ENCODE data around the gene NUFIP1. TPM values are rescaled to one million over a fixed set of nuclear protein-coding genes. Genes with fewer than 3 reads are reported as not detected.
A peak's percentile ranks its signal among the peaks of the same experiment; 100 is the strongest.

NUFIP1 gene
- total RNA-seq, 1 donor from 2014 or later = 3.2 TPM

- DNase-seq (ENCODE audit: low read depth) = no peak
- Histone ChIP-seq H3K36me3 (ENCODE audit: control insufficient read depth, insufficient read depth, low read length) (peaks cover 3% of the 10 kb centered on the region), H3K4me3 (ENCODE audit: low read depth, low read length) (no peak overlapping the region), H3K27me3 (ENCODE audit: control insufficient read depth, insufficient read depth, low read length) (no peaks in the 10 kb centered on the region)
- TF ChIP-seq CTCF (IDR thresholded peaks at IDR 0.05; ENCODE audit: insufficient read depth, low read length, severe bottlenecking) = no peak
- no peak for FAIRE-seq
Measured at GRCh38 chr13:45016792-45017425, 27.6 kb upstream of the NUFIP1 start.

- Histone ChIP-seq H3K27me3 (ENCODE audit: control insufficient read depth, insufficient read depth, low read length) (no peaks in the 10 kb centered on the region), H3K36me3 (ENCODE audit: control insufficient read depth, insufficient read depth, low read length) (peaks cover 7% of the 10 kb centered on the region), H3K4me3 (ENCODE audit: low read depth, low read length) (no peak overlapping the region)
- DNase-seq (ENCODE audit: low read depth) (peak; percentile 12), FAIRE-seq (no peak)
- TF ChIP-seq CTCF (IDR thresholded peaks at IDR 0.05; ENCODE audit: insufficient read depth, low read length, severe bottlenecking) = no peak
Measured at GRCh38 chr13:45015300-45015699, 26.0 kb upstream of the NUFIP1 start.

GRCh38 chr13:45011198-45011597 is 21.9 kb upstream of the NUFIP1 start:
- Histone ChIP-seq H3K27me3 (ENCODE audit: control insufficient read depth, insufficient read depth, low read length) (no peaks in the 10 kb centered on the region), H3K36me3 (ENCODE audit: control insufficient read depth, insufficient read depth, low read length) (peaks cover 11% of the 10 kb centered on the region), H3K4me3 (ENCODE audit: low read depth, low read length) (no peak overlapping the region)
- TF ChIP-seq CTCF (IDR thresholded peaks at IDR 0.05; ENCODE audit: insufficient read depth, low read length, severe bottlenecking) = no peak
- FAIRE-seq (no peak), DNase-seq (ENCODE audit: low read depth) (no peak)

- Histone ChIP-seq H3K4me3 (ENCODE audit: low read depth, low read length) (no peak overlapping the region), H3K27me3 (ENCODE audit: control insufficient read depth, insufficient read depth, low read length) (no peaks in the 10 kb centered on the region), H3K36me3 (ENCODE audit: control insufficient read depth, insufficient read depth, low read length) (peaks cover 9% of the 10 kb centered on the region)
- no peak for FAIRE-seq
- TF ChIP-seq CTCF (IDR thresholded peaks at IDR 0.05; ENCODE audit: insufficient read depth, low read length, severe bottlenecking) = no peak
- DNase-seq (ENCODE audit: low read depth) = no peak
Measured at GRCh38 chr13:45007823-45008222, 18.6 kb upstream of the NUFIP1 start.

- Histone ChIP-seq H3K27me3 (ENCODE audit: control insufficient read depth, insufficient read depth, low read length) (no peaks in the 10 kb centered on the region), H3K4me3 (ENCODE audit: low read depth, low read length) (no peak overlapping the region), H3K36me3 (ENCODE audit: control insufficient read depth, insufficient read depth, low read length) (peaks cover 9% of the 10 kb centered on the region)
- no peak for TF ChIP-seq CTCF (IDR thresholded peaks at IDR 0.05; ENCODE audit: insufficient read depth, low read length, severe bottlenecking)
- DNase-seq (ENCODE audit: low read depth) = no peak
- no peak for FAIRE-seq
Measured at GRCh38 chr13:45007225-45007624, 18.0 kb upstream of the NUFIP1 start.

GRCh38 chr13:45004096-45004495 is 14.8 kb upstream of the NUFIP1 start:
- Histone ChIP-seq H3K27me3 (ENCODE audit: control insufficient read depth, insufficient read depth, low read length) (no peaks in the 10 kb centered on the region), H3K36me3 (ENCODE audit: control insufficient read depth, insufficient read depth, low read length) (peaks cover 4% of the 10 kb centered on the region), H3K4me3 (ENCODE audit: low read depth, low read length) (no peak overlapping the region)
- DNase-seq (ENCODE audit: low read depth) (no peak), FAIRE-seq (no peak)
- no peak for TF ChIP-seq CTCF (IDR thresholded peaks at IDR 0.05; ENCODE audit: insufficient read depth, low read length, severe bottlenecking)

All from bronchial epithelial cell (primary cell).